Stimulated activated CD4-positive, alpha-beta T cell treated with anti-CD3 and anti-CD28 coated beads, Interleukin-4, amount 100 ng/mL, for 4 hours (primary cell): ENCODE data around the gene GMEB2.
A peak's percentile ranks its signal among the peaks of the same experiment; 100 is the strongest.

Source experiments
- DNase-seq, 2 experiments: peaks; one replicate each; pipeline ENCODE4 v3.0.0-alpha.2; 2020

The GMEB2 gene

DNA sequence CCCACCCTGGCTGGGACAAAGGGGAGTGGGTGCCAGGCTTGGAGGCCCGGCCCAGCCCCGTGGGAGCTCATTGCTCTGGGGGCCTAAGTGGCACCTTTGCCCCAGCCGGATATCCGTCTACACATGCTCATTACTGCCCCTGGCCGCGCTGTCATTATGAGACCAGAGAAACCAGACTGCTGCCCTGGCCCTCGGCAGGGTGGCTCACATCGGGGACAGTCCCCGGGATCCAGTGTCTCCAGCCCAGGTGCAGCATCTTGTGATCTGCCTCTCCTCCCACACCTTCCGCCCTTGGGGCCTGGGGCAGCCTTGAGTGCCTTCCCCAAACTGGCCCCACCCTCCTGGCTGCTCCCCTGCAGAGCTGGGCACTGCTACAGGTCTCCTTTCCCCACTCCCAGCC, 84.2 kb downstream of the GMEB2 start:
- no peak for DNase-seq

DNA sequence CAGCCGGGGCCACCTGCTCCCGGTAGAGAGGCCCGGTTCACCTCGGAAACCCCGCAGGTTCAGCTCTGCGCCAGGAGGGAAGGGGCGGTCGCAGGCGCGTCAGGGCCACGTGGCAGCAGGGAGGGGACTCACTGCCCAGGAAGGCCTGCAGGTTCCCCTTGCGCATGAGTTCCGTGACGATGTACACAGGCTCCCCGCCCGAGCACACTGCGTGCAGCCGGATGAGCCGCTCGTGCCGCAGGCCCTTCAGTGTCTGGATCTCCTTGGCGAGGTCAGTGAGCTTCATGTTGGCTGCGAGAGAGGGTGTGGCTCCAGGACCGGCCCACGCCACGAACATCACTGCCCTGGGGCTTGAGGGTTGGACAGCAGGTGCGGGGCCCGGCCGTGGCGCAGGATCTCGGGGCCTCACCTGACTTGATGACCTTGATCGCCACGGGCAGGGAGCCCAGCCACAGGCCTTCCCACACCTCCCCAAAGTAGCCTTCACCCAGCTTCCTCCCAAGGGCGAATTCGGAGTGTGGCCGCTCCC, 84.8 kb downstream of the GMEB2 start:
- no peak for DNase-seq

DNA sequence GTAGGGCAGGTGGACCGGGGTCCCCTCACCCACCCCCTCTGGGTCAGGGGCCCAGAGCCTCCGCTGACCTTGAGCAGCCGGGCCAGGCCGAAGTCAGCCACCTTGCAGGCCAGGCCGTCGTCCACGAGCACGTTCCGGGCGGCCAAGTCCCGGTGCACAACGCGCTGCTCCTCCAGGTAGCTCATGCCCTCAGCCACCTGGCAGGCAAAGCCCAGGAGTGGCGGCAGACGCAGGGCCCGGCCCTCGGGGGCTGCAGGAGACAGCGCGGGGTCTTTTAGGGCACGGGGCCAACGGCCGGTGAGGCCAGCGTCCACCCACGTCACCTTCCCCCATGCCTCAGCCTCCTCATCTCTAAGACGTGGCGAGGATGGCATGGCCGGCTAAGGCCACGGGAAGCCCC, 85.5 kb downstream of the GMEB2 start:
- DNase-seq = no peak

DNA sequence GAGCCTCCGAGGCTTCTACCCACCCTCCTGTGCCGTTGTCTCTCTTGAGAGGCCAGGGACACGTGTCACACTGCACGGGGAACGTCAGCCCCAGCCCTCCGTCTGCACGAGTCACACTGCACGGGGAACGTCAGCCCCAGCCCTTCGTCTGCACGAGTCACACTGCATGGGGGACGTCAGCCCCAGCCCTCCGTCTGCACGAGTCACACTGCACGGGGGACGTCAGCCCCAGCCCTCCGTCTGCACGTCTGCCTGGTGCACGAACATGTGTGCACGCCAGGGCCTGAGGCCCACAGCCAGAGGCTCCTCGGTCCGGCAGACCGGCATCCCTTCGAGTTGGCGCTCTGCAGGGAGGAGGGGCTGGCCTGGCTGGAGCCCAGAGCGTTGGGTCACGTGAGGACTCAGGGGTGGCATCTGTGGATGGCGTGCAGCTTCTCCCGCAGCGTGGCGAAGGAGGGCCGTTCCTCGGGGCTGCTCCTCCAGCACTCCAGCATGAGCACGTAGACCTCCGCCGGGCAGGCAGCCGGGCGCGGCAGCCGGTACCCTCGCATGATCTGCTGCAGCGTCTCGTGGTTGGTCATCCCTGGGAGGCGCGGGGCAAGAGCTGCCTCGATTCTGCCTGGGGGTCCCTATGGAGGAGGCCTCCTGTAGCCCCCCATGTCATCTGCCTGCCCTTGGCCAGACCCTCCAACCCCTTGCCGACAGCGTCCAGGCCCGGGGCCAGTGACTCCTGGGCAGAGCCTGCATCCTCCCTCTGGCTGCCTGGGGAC, 86.3 kb downstream of the GMEB2 start:
- DNase-seq = no peak

DNA sequence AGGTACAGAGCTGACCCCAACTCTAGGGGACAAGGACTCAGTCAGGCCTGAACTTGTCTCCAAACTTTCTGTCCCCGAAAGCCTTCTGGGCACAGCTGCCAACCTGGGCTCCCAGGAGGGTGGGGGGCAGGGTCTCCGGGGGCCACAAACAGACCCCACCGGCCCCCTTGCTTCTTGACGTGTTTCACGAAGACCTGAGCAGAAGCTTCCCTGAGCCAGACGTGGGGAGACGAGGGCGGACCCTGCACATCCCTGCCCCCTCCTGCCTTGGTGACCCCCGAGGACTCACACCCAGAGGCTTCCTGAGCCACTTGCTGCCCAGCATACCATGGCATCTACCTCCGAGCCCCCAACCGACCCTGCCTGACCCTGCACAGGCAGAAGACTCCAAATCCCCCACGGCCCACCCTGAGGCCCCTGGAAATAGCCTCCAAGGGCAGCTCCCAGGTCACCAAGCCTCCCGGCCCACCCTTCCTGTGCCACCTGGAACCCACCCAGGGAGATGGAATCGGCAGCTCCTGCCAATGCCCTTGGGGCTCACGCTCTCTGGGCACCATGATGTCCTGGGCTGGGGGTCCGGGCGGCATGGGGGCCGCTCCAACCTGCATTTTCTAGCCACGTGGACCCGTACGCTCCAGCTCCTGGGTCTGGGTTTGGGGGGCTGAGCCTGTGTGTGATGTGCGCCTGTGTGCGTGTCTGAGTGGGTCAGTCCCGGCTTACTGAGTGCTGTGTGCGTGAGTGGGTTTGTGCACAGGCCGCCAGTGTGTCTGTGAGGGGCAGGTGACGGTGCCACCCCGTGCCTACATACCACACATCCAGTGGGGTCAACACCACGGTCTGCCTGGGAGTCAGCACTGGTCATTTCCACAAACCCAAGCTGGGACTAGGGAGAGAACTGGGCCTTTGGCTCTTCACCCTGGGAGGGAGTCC, 87.2 kb downstream of the GMEB2 start:
- no peak for DNase-seq

DNA sequence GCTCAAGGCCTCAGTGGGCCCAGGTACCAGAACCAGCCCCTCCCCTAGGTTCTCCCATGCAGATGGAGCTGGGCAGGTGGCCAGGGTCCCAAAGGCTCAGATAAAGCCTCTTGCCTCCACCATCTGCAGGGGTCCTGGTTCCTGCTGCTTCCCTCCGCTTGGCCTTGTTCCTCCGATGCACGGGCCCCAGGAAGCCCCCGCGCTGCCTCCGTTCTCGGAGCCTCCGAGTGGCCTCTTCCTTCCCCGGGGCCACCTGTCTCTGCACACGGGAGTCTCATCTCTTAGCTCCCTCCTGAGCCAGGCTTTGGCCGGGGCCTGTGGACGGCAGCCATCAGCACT, 87.8 kb downstream of the GMEB2 start:
- no peak for DNase-seq

DNA sequence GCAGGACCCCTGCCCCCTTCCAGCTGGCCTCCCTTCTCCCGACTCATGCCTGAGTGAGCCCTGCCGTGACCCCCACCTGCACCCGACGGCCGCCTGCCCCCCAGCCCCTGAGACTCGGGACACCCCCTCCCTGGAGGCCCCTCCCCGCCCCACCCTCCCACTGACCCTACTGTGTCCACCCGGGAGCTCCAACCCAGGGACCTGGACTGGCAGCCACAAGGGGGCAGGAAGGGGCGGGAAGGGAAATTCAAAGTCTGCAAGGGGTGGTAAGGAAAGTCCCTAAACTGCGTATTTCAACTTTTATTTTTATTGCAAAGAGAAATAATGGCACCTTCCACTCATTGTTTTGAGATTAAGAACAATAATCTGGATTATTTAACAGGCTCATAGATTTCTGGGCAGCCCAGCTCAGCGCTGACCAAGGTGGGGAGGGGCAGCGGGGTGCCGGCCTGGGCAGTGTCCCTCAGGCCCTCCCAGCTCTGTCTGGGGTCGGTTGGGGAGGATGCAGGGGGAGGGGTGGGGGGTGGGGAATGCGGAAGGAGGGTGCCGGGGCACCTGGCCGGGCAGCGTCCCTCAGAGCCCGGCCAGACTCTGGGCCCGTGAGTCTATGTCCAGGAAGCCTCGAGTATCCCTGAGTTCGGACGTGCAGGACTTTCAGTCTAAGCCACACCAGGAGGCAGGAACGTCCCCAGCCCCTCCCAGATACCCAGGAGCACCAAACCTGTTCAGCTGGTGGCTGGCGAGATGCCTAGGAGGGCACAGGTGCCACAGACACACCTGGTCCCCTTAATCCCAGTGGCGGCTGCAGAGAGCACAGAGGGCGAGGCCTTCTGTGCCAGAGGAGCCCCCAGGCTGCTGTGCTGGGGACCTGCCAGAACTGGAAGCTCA, 88.5 kb downstream of the GMEB2 start:
- DNase-seq = peak; percentile 23 to 24
